ENCODE data around the gene C9orf85. TPM values are rescaled to one million over a fixed set of nuclear protein-coding genes. Genes with fewer than 3 reads are reported as not detected.

Gene C9orf85
- polyA plus RNA-seq, 1 donor from 2014 or later = 20.3 TPM

- Histone ChIP-seq H3K9me3 (ENCODE audit: low read length) (no peaks in the 10 kb centered on the region), H3K9ac (ENCODE audit: low read length) (no peak overlapping the region), H3K4me2 (ENCODE audit: low read length) (no peak overlapping the region), H3K4me3 (ENCODE audit: low read length) (no peak overlapping the region), H3K27ac (ENCODE audit: low read length) (no peak overlapping the region), H3F3A (ENCODE audit: insufficient read depth, low read length, poor library complexity, severe bottlenecking) (no peaks in the 10 kb centered on the region), H3K36me3 (ENCODE audit: insufficient read depth, low read length) (no peaks in the 10 kb centered on the region), H4K20me1 (ENCODE audit: insufficient read depth) (no peaks in the 10 kb centered on the region), H2AFZ (ENCODE audit: low read depth, low read length) (no peak overlapping the region), H3K79me2 (replicated peaks; ENCODE audit: insufficient read depth, low read length) (peaks cover 39% of the 10 kb centered on the region), H3K9me2 (ENCODE audit: insufficient read depth, low read length) (no peaks in the 10 kb centered on the region), H3K27me3 (ENCODE audit: insufficient read depth, low read depth, low read length) (no peaks in the 10 kb centered on the region)
- TF ChIP-seq MXI1 (conservative IDR thresholded peaks at IDR 0.05; ENCODE audit: poor library complexity, severe bottlenecking) = no peak
- TF ChIP-seq REST (IDR thresholded peaks at IDR 0.05; ENCODE audit: borderline replicate concordance) = no peak
- TF ChIP-seq SMC3 (conservative IDR thresholded peaks at IDR 0.05; ENCODE audit: poor library complexity) = no peak
- no peak for TF ChIP-seq EP300 (conservative IDR thresholded peaks at IDR 0.05; ENCODE audit: poor library complexity, severe bottlenecking)
- TF ChIP-seq RAD21 (conservative IDR thresholded peaks at IDR 0.05) = no peak
- TF ChIP-seq POLR2AphosphoS5 (IDR thresholded peaks at IDR 0.05) = no peak
- TF ChIP-seq EZH2 (IDR thresholded peaks at IDR 0.05; ENCODE audit: borderline replicate concordance, insufficient read depth, low read length, poor library complexity, severe bottlenecking) = no peak
- no peak for TF ChIP-seq TAF1 (IDR thresholded peaks at IDR 0.05; ENCODE audit: low read depth)
- no peak for TF ChIP-seq CTCF (IDR thresholded peaks at IDR 0.05; ENCODE audit: poor library complexity, severe bottlenecking)
Measured at GRCh38 chr9:71918419-71918818, 7.0 kb downstream of the C9orf85 start.

GRCh38 chr9:71920456-71921189, 9.2 kb downstream of the C9orf85 start:
- Histone ChIP-seq H3K9me2 (ENCODE audit: insufficient read depth, low read length) (no peaks in the 10 kb centered on the region), H3K27me3 (ENCODE audit: insufficient read depth, low read depth, low read length) (no peaks in the 10 kb centered on the region), H3F3A (ENCODE audit: insufficient read depth, low read length, poor library complexity, severe bottlenecking) (no peaks in the 10 kb centered on the region), H2AFZ (ENCODE audit: low read depth, low read length) (no peak overlapping the region), H3K27ac (ENCODE audit: low read length) (no peak overlapping the region), H3K4me3 (ENCODE audit: low read length) (no peak overlapping the region), H3K4me2 (ENCODE audit: low read length) (no peak overlapping the region), H3K9me3 (ENCODE audit: low read length) (no peaks in the 10 kb centered on the region), H3K9ac (ENCODE audit: low read length) (no peak overlapping the region), H4K20me1 (ENCODE audit: insufficient read depth) (no peaks in the 10 kb centered on the region), H3K79me2 (replicated peaks; ENCODE audit: insufficient read depth, low read length) (peaks cover 18% of the 10 kb centered on the region), H3K36me3 (ENCODE audit: insufficient read depth, low read length) (no peaks in the 10 kb centered on the region)
- TF ChIP-seq MXI1 (conservative IDR thresholded peaks at IDR 0.05; ENCODE audit: poor library complexity, severe bottlenecking) (no peak), CTCF (IDR thresholded peaks at IDR 0.05; ENCODE audit: poor library complexity, severe bottlenecking) (no peak), REST (IDR thresholded peaks at IDR 0.05; ENCODE audit: borderline replicate concordance) (no peak), TAF1 (IDR thresholded peaks at IDR 0.05; ENCODE audit: low read depth) (no peak), RAD21 (conservative IDR thresholded peaks at IDR 0.05) (no peak), EP300 (conservative IDR thresholded peaks at IDR 0.05; ENCODE audit: poor library complexity, severe bottlenecking) (no peak), SMC3 (conservative IDR thresholded peaks at IDR 0.05; ENCODE audit: poor library complexity) (no peak), EZH2 (IDR thresholded peaks at IDR 0.05; ENCODE audit: borderline replicate concordance, insufficient read depth, low read length, poor library complexity, severe bottlenecking) (no peak), POLR2AphosphoS5 (IDR thresholded peaks at IDR 0.05) (no peak)

All from neural cell (in vitro differentiated cells).